ENCODE results near the gene MEP1A. TPM values are rescaled to one million over a fixed set of nuclear protein-coding genes. Genes with fewer than 3 reads are reported as not detected.
"Not testable (repeated sequence)": the region's sequence is repeated elsewhere in the genome, so short reads cannot be mapped to it uniquely, and the experiment has no call there.

The MEP1A gene
- not detected for total RNA-seq

GRCh38 chr6:46793138-46793537 lies at the start of gene MEP1A:
TSS of gene MEP1A (plus strand) at chr6:46793389. CDS start at chr6:46793399, 10 bp downstream.
- no peak for ATAC-seq (ENCODE audit: low FRiP score)
- TF ChIP-seq, protein P1, sequence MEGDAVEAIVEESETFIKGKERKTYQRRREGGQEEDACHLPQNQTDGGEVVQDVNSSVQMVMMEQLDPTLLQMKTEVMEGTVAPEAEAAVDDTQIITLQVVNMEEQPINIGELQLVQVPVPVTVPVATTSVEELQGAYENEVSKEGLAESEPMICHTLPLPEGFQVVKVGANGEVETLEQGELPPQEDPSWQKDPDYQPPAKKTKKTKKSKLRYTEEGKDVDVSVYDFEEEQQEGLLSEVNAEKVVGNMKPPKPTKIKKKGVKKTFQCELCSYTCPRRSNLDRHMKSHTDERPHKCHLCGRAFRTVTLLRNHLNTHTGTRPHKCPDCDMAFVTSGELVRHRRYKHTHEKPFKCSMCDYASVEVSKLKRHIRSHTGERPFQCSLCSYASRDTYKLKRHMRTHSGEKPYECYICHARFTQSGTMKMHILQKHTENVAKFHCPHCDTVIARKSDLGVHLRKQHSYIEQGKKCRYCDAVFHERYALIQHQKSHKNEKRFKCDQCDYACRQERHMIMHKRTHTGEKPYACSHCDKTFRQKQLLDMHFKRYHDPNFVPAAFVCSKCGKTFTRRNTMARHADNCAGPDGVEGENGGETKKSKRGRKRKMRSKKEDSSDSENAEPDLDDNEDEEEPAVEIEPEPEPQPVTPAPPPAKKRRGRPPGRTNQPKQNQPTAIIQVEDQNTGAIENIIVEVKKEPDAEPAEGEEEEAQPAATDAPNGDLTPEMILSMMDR (IDR thresholded peaks at IDR 0.05), result no peak
- no peak for DNase-seq (ENCODE audit: low spot score)

- DNase-seq (ENCODE audit: low spot score), result no peak
- TF ChIP-seq, protein P1 (IDR thresholded peaks at IDR 0.05), result no peak
- ATAC-seq (ENCODE audit: low FRiP score), result no peak
Observed at GRCh38 chr6:46743425-46744158, 49.6 kb upstream of the MEP1A start.

DNA sequence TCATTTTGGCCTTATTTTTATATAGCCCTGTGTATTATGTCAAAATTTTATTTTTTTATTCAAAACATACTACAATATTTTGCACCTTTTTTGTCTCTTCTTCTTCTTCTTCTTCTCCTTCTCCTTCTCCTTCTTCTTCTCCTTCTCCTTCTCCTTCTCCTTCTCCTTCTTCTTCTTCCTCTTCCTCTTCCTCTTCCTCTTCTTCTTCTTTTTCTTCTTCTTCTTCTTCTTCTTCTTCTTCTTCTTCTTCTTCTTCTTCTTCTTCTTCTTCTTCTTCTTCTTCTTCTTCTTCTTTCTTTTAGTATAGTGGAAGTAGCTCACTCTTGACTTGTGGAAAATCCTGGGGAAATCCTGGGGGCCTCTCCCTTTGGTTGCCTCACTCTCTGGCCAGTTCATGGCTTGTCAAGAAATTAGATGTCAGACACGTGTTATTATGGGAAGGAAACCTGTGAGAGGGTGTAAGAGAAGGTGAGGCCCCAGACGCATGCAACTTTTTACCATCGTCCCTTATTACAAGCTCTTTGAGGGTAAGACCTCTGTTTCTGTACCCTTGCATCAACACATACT lies 48.9 kb upstream of the MEP1A start:
- not testable (repeated sequence) for ATAC-seq (ENCODE audit: low FRiP score)

GRCh38 chr6:46745973-46746372 lies 47.2 kb upstream of the MEP1A start:
- DNase-seq (ENCODE audit: low spot score), result no peak
- TF ChIP-seq, protein P1 (IDR thresholded peaks at IDR 0.05), result no peak
- no peak for ATAC-seq (ENCODE audit: low FRiP score)

More for the DNA sequence above, 48.9 kb upstream of the MEP1A start:
- DNase-seq (ENCODE audit: low spot score), result not testable (repeated sequence)

DNA sequence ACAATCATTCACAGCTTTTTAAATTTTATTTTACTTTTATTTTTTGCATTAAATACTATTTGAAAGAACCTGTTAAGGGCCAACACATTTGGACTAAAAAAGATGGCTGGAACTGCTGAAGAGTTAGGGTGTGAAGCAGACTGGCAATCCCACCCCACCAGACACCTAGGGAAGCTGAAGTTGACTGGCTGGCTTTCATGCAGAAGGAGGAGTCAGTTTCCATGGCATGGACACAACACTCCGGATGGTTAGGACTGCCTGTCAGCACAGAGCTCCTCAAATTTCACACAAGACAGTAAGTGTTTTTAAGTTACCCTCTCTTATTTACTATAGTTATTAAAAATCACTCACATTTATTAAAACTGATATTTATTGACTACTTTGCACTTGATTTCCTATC lies 46.5 kb upstream of the MEP1A start, which contains the start of gene ANKRD66:
TSS of gene ANKRD66 (plus strand) at position 238 of the 400 bp plus-strand sequence. CDS start 5,016 bp downstream, outside the sequence.
- TF ChIP-seq, protein P1 (IDR thresholded peaks at IDR 0.05), result no peak
- ATAC-seq (ENCODE audit: low FRiP score) (no peak), DNase-seq (ENCODE audit: low spot score) (no peak)

- DNase-seq (ENCODE audit: low spot score) (no peak), ATAC-seq (ENCODE audit: low FRiP score) (no peak)
- TF ChIP-seq, protein P1 (IDR thresholded peaks at IDR 0.05), result no peak
Observed at GRCh38 chr6:46748940-46749503, 44.2 kb upstream of the MEP1A start.

- DNase-seq (ENCODE audit: low spot score), result no peak
- TF ChIP-seq, protein P1 (IDR thresholded peaks at IDR 0.05), result no peak
- ATAC-seq (ENCODE audit: low FRiP score), result no peak
Observed at GRCh38 chr6:46749731-46750130, 43.5 kb upstream of the MEP1A start.

Data from omental fat pad (tissue), 4 donors.